Measurements from ENCODE around the gene HCFC2.
"Not testable (repeated sequence)": the region's sequence is repeated elsewhere in the genome, so short reads cannot be mapped to it uniquely, and the experiment has no call there.

HCFC2 gene

DNA sequence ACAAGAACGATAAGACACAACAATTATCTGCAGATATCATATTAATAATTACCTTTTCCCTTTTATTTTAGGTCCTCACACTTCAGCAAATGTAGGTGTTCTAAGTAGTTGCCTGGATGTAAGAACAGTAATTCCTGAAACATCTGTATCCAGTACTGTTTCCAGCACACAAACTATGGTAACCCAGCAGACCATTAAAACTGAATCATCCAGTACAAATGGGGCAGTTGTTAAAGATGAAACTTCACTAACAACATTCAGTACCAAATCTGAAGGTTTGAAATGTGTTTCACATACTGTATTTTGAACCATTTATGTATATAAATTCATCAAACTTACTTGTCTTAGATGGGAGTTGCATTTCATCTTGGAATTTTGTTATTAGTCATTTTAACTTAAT is 31.0 kb downstream of the HCFC2 start:
- H3K36me3 ChIP-seq (ENCODE audit: insufficient read depth, low read depth, low read length), result no peaks in the 10 kb centered on the region
- no peaks in the 10 kb centered on the region for H3K9me3 ChIP-seq (ENCODE audit: insufficient read depth, low read depth, low read length)
- H3K27me3 ChIP-seq (ENCODE audit: insufficient read depth, low read length), result no peaks in the 10 kb centered on the region
- no peak overlapping the region for H3K4me3 ChIP-seq (ENCODE audit: low read length)
- H3K9ac ChIP-seq (ENCODE audit: low read depth, low read length), result no peak overlapping the region
- no peak overlapping the region for H3K27ac ChIP-seq (ENCODE audit: low read length)
- no peaks in the 10 kb centered on the region for H3K4me1 ChIP-seq (ENCODE audit: insufficient read depth, low read length)

DNA sequence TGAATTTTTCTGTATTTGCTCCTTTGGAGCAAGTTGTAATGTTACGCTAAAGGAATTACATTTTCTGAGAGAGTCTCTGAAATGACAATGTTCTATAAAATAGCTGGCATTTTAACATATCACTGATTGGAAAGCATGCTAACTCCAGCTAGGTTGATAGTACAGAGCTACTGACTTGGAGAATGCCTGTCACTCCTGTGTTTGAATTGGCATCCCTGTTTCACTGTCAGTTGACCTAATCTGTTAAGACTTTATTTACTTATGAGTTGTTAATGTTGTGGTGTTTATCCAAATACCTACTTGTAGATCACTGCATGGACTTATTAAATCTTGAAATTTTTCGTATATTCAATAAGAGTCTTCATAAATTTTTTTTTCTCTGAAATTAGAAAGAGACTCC is 33.6 kb downstream of the HCFC2 start:
- no peak overlapping the region for H3K4me3 ChIP-seq (ENCODE audit: low read length)
- H3K9ac ChIP-seq (ENCODE audit: low read depth, low read length), result no peak overlapping the region
- H3K27ac ChIP-seq (ENCODE audit: low read length), result no peak overlapping the region
- no peaks in the 10 kb centered on the region for H3K4me1 ChIP-seq (ENCODE audit: insufficient read depth, low read length)
- no peaks in the 10 kb centered on the region for H3K36me3 ChIP-seq (ENCODE audit: insufficient read depth, low read depth, low read length)
- H3K27me3 ChIP-seq (ENCODE audit: insufficient read depth, low read length), result no peaks in the 10 kb centered on the region
- H3K9me3 ChIP-seq (ENCODE audit: insufficient read depth, low read depth, low read length), result no peaks in the 10 kb centered on the region

DNA sequence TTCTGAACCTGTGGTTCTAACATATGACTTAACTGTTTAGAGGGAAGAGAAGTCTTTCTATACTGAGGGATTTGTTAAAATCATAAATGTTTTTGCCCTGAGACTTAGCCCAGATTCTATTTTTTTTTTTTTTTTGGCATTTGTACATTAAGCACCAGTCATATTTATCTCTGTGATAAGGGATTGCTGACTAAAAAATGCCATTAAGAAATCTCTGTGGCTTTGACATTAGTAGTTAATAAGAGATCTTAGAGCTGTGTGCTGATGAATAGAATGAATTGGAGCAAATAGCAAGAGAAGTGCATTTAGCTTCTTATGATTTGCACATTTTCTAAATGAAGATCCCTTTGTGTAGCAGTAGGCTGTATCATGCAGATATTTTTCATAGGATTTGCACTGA is 41.1 kb downstream of the HCFC2 start:
- no peaks in the 10 kb centered on the region for H3K27me3 ChIP-seq (ENCODE audit: insufficient read depth, low read length)

DNA sequence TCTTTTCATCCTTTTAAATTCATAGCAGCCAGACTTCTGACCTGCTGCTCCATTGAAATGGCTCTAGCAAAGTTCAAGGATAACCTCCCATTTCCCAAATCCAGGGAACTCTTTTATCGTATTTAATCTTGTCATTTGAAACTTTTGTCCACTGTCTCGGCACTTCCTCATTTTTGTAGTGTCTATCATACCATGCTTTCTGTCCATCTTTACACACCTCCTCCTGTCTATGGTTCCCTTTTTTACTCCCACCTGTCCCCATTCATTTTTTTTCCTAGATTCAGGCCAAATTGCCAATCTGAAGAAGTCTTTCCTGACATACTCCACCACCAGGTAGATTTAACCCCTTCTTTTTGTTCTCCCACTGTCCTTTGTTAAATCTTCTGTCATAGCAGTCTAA is 42.6 kb downstream of the HCFC2 start:
- H3K4me1 ChIP-seq (ENCODE audit: insufficient read depth, low read length), result peaks cover 10% of the 10 kb centered on the region; the same call in 1 of the 2 replicates

More for the DNA sequence above, 41.1 kb downstream of the HCFC2 start:
- H3K4me1 ChIP-seq (ENCODE audit: insufficient read depth, low read length), result peaks cover 10% of the 10 kb centered on the region; the same call in 1 of the 2 replicates
- H3K9me3 ChIP-seq (ENCODE audit: insufficient read depth, low read depth, low read length), result no peaks in the 10 kb centered on the region
- no peak overlapping the region for H3K27ac ChIP-seq (ENCODE audit: low read length)
- no peak overlapping the region for H3K9ac ChIP-seq (ENCODE audit: low read depth, low read length)
- no peaks in the 10 kb centered on the region for H3K36me3 ChIP-seq (ENCODE audit: insufficient read depth, low read depth, low read length)
- no peak overlapping the region for H3K4me3 ChIP-seq (ENCODE audit: low read length)

DNA sequence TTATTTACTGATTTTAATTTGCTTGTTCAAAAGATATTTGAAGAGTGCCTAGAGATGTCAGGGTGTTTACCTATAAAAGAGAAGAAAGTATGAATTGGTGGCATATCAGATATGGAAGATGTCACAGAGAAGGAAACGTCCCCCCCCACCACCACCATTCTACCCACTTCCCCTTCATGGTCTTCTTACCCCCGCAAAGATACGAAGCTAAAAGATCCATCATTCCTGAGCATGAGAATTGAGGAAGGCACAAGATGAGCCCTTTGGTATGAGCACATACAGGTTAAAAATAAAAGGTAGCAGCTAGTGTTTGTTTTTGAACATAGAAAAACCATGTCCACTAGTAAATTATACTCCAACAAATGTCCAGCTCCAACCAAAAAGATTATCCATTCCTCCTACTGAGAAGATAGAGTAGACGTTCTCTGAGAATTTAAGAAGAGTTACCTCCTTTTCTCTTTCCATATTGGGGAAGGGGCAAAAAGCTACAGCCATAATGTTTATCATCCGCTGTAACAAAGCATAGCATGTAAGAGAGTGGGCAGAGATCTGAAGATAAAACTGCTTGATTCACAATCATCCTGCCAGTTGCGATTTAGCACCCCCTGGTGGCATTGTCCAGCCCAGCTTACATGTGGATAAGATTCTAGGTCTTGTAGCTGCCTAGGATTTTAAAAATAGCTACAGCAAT is 44.6 kb downstream of the HCFC2 start:
- Histone ChIP-seq H3K4me3 (ENCODE audit: low read length) (no peak overlapping the region), H3K36me3 (ENCODE audit: insufficient read depth, low read depth, low read length) (no peaks in the 10 kb centered on the region), H3K9me3 (ENCODE audit: insufficient read depth, low read depth, low read length) (no peaks in the 10 kb centered on the region), H3K27ac (ENCODE audit: low read length) (no peak overlapping the region), H3K27me3 (ENCODE audit: insufficient read depth, low read length) (no peaks in the 10 kb centered on the region), H3K9ac (ENCODE audit: low read depth, low read length) (no peak overlapping the region), H3K4me1 (ENCODE audit: insufficient read depth, low read length) (peaks cover 10% of the 10 kb centered on the region; the same call in 1 of the 2 replicates)

More for the DNA sequence above, 42.6 kb downstream of the HCFC2 start:
- Histone ChIP-seq H3K9me3 (ENCODE audit: insufficient read depth, low read depth, low read length) (no peaks in the 10 kb centered on the region), H3K4me3 (ENCODE audit: low read length) (no peak overlapping the region), H3K36me3 (ENCODE audit: insufficient read depth, low read depth, low read length) (no peaks in the 10 kb centered on the region), H3K27me3 (ENCODE audit: insufficient read depth, low read length) (no peaks in the 10 kb centered on the region), H3K9ac (ENCODE audit: low read depth, low read length) (no peak overlapping the region), H3K27ac (ENCODE audit: low read length) (no peak overlapping the region)

DNA sequence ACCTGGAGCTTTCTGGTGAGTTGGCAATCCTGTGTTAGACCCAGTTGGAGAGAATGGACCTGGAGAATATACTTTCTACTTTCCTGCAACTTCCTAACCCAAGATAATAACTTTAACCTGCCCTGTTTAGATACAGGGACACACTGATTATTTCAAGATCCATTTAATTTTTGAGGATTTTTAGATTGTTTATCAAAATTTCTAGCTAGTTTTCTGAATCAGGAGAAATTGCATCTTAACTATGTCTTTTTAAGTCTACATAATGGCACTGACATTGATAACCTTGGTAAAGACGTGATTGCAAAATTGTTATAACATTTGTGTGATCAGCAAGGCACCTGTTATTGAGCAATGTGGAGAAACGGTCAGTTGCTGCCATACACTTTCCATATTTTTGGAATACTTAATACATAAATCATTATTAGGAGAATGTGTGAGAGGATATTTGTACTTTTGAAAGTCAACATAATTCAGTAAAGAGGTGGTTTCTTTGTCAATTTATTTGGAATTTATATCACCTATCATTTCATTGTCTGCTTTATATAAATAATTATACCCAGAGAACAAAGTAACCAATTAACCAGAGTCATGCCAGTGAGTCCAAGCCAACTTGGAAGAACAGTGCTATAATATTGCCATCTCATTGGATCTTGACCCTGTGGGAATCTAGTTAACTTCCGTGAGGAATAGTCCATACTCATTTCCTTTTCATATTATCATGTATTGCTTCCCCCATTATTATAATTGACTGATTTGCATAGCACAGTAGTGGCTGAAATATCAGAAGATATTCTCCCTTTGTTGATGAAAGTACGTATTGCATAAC is 45.3 kb downstream of the HCFC2 start:
- peaks cover 10% of the 10 kb centered on the region; the same call in 1 of the 2 replicates for H3K4me1 ChIP-seq (ENCODE audit: insufficient read depth, low read length)

DNA sequence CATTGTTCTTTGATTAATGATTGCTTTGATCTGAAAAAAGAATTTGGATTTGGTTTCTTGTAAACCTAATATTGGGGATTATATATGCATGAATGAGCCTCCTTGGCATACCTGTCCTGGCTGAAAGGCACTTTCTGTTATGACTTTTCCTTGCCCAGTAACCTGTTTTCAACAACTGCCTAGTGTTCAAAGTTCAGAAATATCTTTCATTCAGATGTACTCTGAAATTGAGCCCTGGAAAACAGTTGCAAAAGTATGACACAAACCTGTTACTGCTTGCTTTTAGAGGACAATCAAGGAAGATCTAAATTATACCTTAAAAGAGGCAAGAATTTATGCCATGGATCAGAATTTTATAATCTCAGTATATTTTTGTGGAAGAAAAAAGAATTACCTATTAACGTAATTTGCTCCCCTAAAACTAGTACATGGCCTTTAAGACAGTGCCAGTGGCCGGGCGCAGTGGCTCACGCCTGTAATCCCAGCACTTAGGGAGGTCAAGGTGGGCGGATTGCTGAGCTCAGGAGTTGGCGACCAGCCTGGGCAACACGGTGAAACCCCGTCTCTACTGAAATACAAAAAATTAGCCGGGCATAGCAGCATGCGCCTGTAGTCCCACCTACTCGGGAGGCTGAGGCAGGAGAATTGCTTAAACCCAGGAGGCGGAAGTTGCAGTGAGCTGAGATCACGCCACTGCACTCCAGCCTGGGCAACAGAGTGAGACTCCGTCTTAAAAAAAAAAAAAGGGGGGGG is 50.7 kb downstream of the HCFC2 start:
- H3K4me1 ChIP-seq (ENCODE audit: insufficient read depth, low read length); H3K9me3 ChIP-seq (ENCODE audit: insufficient read depth, low read depth, low read length); H3K9ac ChIP-seq (ENCODE audit: low read depth, low read length); H3K4me3 ChIP-seq (ENCODE audit: low read length); H3K27ac ChIP-seq (ENCODE audit: low read length); H3K27me3 ChIP-seq (ENCODE audit: insufficient read depth, low read length): not testable (repeated sequence)
- peaks cover 41% of the 10 kb centered on the region for H3K36me3 ChIP-seq (ENCODE audit: insufficient read depth, low read depth, low read length)

More for the DNA sequence above, 45.3 kb downstream of the HCFC2 start:
- H3K27me3 ChIP-seq (ENCODE audit: insufficient read depth, low read length), result no peaks in the 10 kb centered on the region
- no peak overlapping the region for H3K4me3 ChIP-seq (ENCODE audit: low read length)
- no peaks in the 10 kb centered on the region for H3K9me3 ChIP-seq (ENCODE audit: insufficient read depth, low read depth, low read length)
- H3K27ac ChIP-seq (ENCODE audit: low read length), result no peak overlapping the region
- H3K36me3 ChIP-seq (ENCODE audit: insufficient read depth, low read depth, low read length), result peaks cover 3% of the 10 kb centered on the region; the same call in 1 of the 2 replicates
- no peak overlapping the region for H3K9ac ChIP-seq (ENCODE audit: low read depth, low read length)

DNA sequence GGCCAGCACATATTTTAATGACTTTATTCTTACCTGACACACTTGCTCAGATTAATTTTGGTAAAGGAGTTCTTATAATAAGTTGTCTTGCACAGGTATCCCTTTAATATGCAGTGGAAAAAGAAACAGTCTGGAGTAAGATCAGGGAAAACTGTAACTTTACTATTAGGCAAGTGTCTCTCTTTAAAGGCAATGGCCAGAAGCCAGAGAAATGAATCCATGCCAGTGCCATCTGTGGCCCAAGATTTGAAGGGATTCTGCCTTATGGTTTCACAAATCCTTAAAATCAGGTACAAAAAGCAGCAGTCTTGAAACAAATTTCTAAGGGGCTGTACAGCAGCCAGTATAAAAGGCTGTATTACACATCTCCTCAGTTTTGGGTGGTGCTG is 51.2 kb downstream of the HCFC2 start:
- Histone ChIP-seq H3K9ac (ENCODE audit: low read depth, low read length) (no peak overlapping the region), H3K4me3 (ENCODE audit: low read length) (no peak overlapping the region), H3K4me1 (ENCODE audit: insufficient read depth, low read length) (peaks cover 2% of the 10 kb centered on the region; the same call in 1 of the 2 replicates), H3K27me3 (ENCODE audit: insufficient read depth, low read length) (no peaks in the 10 kb centered on the region), H3K36me3 (ENCODE audit: insufficient read depth, low read depth, low read length) (peaks cover 47% of the 10 kb centered on the region), H3K27ac (ENCODE audit: low read length) (no peak overlapping the region), H3K9me3 (ENCODE audit: insufficient read depth, low read depth, low read length) (no peaks in the 10 kb centered on the region)

DNA sequence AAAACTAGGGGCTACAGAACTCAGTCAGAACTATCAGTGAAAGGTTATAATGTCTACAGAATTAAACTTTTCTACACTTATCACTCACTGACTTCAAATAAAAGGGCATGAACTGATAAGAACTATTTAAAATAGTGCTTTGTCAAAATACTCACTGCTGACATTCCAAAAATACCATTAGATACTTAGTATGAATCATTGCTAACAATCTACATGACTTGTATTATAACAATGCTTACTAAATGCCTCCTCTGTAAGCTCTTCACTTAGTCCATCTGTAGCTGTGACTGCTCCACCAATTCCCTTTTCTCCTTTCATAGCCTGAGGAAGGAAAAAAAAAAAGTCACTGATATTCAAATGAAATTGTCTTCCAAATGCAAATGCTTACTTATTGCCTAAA is 56.7 kb downstream of the HCFC2 start:
- H3K9me3 ChIP-seq (ENCODE audit: insufficient read depth, low read depth, low read length), result no peaks in the 10 kb centered on the region
- H3K4me1 ChIP-seq (ENCODE audit: insufficient read depth, low read length), result peaks cover 15% of the 10 kb centered on the region
- no peak overlapping the region for H3K4me3 ChIP-seq (ENCODE audit: low read length)
- H3K27ac ChIP-seq (ENCODE audit: low read length), result no peak overlapping the region
- no peak overlapping the region; the same call in 1 of the 2 replicates for H3K9ac ChIP-seq (ENCODE audit: low read depth, low read length)
- H3K27me3 ChIP-seq (ENCODE audit: insufficient read depth, low read length), result no peaks in the 10 kb centered on the region
- H3K36me3 ChIP-seq (ENCODE audit: insufficient read depth, low read depth, low read length), result peaks cover 94% of the 10 kb centered on the region

DNA sequence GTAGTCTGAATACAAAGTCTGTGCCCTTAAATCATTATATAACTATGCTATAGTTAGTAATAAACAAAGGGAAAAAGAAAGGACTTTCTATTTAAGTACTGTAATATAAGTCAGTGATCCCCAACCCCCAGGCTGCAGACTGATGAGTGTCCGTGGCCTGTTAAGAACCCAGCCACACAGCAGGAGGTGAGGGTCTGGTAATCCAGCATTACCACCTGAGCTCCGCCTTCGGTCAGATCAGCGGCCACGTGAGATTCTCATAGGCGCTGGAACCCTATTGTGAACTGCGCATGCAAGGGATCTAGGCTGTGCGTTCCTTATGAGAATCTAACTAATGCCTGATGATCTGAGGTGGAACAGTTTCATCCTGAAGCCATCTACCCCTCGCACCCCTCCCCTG is 58.0 kb downstream of the HCFC2 start:
- Histone ChIP-seq H3K4me3 (ENCODE audit: low read length) (no peak overlapping the region), H3K36me3 (ENCODE audit: insufficient read depth, low read depth, low read length) (peaks cover 99% of the 10 kb centered on the region), H3K4me1 (ENCODE audit: insufficient read depth, low read length) (peaks cover 15% of the 10 kb centered on the region), H3K27me3 (ENCODE audit: insufficient read depth, low read length) (no peaks in the 10 kb centered on the region), H3K9ac (ENCODE audit: low read depth, low read length) (no peak overlapping the region), H3K9me3 (ENCODE audit: insufficient read depth, low read depth, low read length) (no peaks in the 10 kb centered on the region), H3K27ac (ENCODE audit: low read length) (no peak overlapping the region)

DNA sequence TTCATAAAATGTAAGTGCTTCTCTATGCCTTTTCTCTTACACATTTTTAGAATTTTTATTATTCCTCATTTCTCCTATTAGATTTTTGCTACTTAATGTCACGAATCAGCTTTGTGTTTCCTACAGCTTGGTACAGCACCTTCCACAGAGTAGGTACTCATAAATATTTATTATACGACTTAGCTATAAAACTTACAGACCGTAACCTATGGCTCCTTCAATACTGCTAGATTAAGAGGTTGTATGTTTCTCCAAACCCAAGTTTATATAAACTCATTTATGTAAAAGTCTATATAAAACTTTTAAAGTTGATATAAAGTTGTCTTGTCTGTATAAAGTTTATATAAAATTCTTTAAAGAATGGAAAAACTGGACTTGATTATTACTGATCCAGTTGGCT is 62.2 kb downstream of the HCFC2 start:
- Histone ChIP-seq H3K4me3 (ENCODE audit: low read length) (no peak overlapping the region), H3K27me3 (ENCODE audit: insufficient read depth, low read length) (no peaks in the 10 kb centered on the region), H3K36me3 (ENCODE audit: insufficient read depth, low read depth, low read length) (peaks cover 96% of the 10 kb centered on the region), H3K4me1 (ENCODE audit: insufficient read depth, low read length) (peaks cover 10% of the 10 kb centered on the region), H3K9me3 (ENCODE audit: insufficient read depth, low read depth, low read length) (no peaks in the 10 kb centered on the region), H3K9ac (ENCODE audit: low read depth, low read length) (no peak overlapping the region), H3K27ac (ENCODE audit: low read length) (no peak overlapping the region)

Measured in iPS-20b (cell line).